Testis (tissue), 2 donors: Measurements from ENCODE around the gene HEBP1.
"Not testable (repeated sequence)": the region's sequence is repeated elsewhere in the genome, so short reads cannot be mapped to it uniquely, and the experiment has no call there.

Experiments used
- CTCF ChIP-seq, 3 experiments: fragments of 450-650 bp in 2 of 3; fragments of 200-600 bp in 1 of 3; sonication (generic) in 1 of 3; IDR thresholded peaks; one replicate each; pipeline ENCODE4 v1.5.1; 2016 to 2019; ENCODE audit warnings: antibody characterized with exemption in 3 of 3, mild to moderate bottlenecking in 2 of 3, moderate library complexity in 1 of 3
- POLR2A ChIP-seq: fragments of 450-650 bp; IDR thresholded peaks from one replicate; pipeline ENCODE4 v1.6.1; 2017; ENCODE audit warnings: antibody characterized with exemption, mild to moderate bottlenecking, moderate library complexity

GRCh38 chr12:13035335-13035734 lies 35.3 kb upstream of the HEBP1 start:
- not testable (repeated sequence) for TF ChIP-seq CTCF (IDR thresholded peaks at IDR 0.05); POLR2A
